ENCODE measurements around the gene PEPD.
"Not testable (repeated sequence)": the region's sequence is repeated elsewhere in the genome, so short reads cannot be mapped to it uniquely, and the experiment has no call there.

The PEPD gene

GRCh38 chr19:33521480-33522370 lies at the start of gene PEPD:
TSS of gene PEPD (minus strand) at chr19:33521791. CDS start at chr19:33521760, 31 bp downstream.
- DNase-seq = peak; percentile 30 to 97 (median 90)

GRCh38 chr19:33569821-33570220 lies 48.2 kb upstream of the PEPD start:
- no peak for DNase-seq

GRCh38 chr19:33568706-33569105 lies 47.1 kb upstream of the PEPD start:
- DNase-seq = no peak

GRCh38 chr19:33564836-33565338 lies 43.3 kb upstream of the PEPD start:
- DNase-seq = no peak

GRCh38 chr19:33562636-33563035 lies 41.0 kb upstream of the PEPD start:
- peak in 6 of 58 donors; percentile 2 to 23 (median 4) for DNase-seq

- not testable (repeated sequence) for DNase-seq
These were observed 40.1 kb upstream of the PEPD start for GRCh38 chr19:33561666-33562065.

GRCh38 chr19:33561261-33561660 lies 39.7 kb upstream of the PEPD start:
- DNase-seq = no peak

- no peak for DNase-seq
These were observed 38.4 kb upstream of the PEPD start for GRCh38 chr19:33559996-33560395.

- DNase-seq = peak in 2 of 58 donors; percentile 6 to 16
These were observed 37.3 kb upstream of the PEPD start for GRCh38 chr19:33558856-33559255.

- DNase-seq = peak in 1 of 58 donors; percentile 4
These were observed 36.6 kb upstream of the PEPD start for GRCh38 chr19:33558151-33558550.

GRCh38 chr19:33557720-33558119 lies 36.1 kb upstream of the PEPD start:
- DNase-seq = no peak

GRCh38 chr19:33557196-33557595 lies 35.6 kb upstream of the PEPD start:
- DNase-seq = no peak

GRCh38 chr19:33556261-33556660 lies 34.7 kb upstream of the PEPD start:
- DNase-seq = no peak

- DNase-seq = not testable (repeated sequence)
These were observed 34.1 kb upstream of the PEPD start for GRCh38 chr19:33555726-33556125.

- no peak for DNase-seq
These were observed 33.2 kb upstream of the PEPD start for GRCh38 chr19:33554821-33555220.

- DNase-seq = no peak
These were observed 32.8 kb upstream of the PEPD start for GRCh38 chr19:33554391-33554790.

GRCh38 chr19:33553530-33554310 lies 32.1 kb upstream of the PEPD start:
- DNase-seq = no peak

GRCh38 chr19:33552928-33553279 lies 31.3 kb upstream of the PEPD start:
- no peak for DNase-seq

- DNase-seq = no peak
These were observed 30.8 kb upstream of the PEPD start for GRCh38 chr19:33552191-33552927.

GRCh38 chr19:33551676-33552075 lies 30.1 kb upstream of the PEPD start:
- no peak for DNase-seq

- no peak for DNase-seq
These were observed 29.2 kb upstream of the PEPD start for GRCh38 chr19:33550768-33551167.

- DNase-seq = no peak
These were observed 26.1 kb upstream of the PEPD start for GRCh38 chr19:33547676-33548075.
